ELF-1 (cell line): Measurements from ENCODE around the gene VTCN1.
A peak's percentile ranks its signal among the peaks of the same experiment; 100 is the strongest.
"Not testable (repeated sequence)": the region's sequence is repeated elsewhere in the genome, so short reads cannot be mapped to it uniquely, and the experiment has no call there.

ENCODE experiments used
- DNase-seq: peaks from one replicate; pipeline ENCODE4 v3.0.0-alpha.2; 2016; ENCODE audit warnings: low read depth, low spot score

The VTCN1 gene

GRCh38 chr1:117123274-117123673 is 87.5 kb downstream of the VTCN1 start:
- DNase-seq: no peak

- DNase-seq: no peak
These were observed 88.2 kb downstream of the VTCN1 start for GRCh38 chr1:117122330-117123025.

GRCh38 chr1:117121589-117122329 is 89.0 kb downstream of the VTCN1 start, which contains the start of gene TRIM45:
Gene TRIM45, minus strand, starts transcription at chr1:117121749. Its CDS starts 548 bp downstream, at chr1:117121201.
- DNase-seq: peak; percentile 98

- DNase-seq: peak; percentile 54
These were observed 89.7 kb downstream of the VTCN1 start for GRCh38 chr1:117120774-117121588.

GRCh38 chr1:117119144-117119543 is 91.6 kb downstream of the VTCN1 start:
- DNase-seq: not testable (repeated sequence)

- DNase-seq: no peak
These were observed 92.6 kb downstream of the VTCN1 start for GRCh38 chr1:117118137-117118536.

GRCh38 chr1:117117697-117118096 is 93.0 kb downstream of the VTCN1 start:
- no peak for DNase-seq

GRCh38 chr1:117116784-117117130 is 94.0 kb downstream of the VTCN1 start:
- DNase-seq: no peak

GRCh38 chr1:117116090-117116783 is 94.5 kb downstream of the VTCN1 start:
- DNase-seq: no peak

GRCh38 chr1:117114877-117115276 is 95.8 kb downstream of the VTCN1 start:
- DNase-seq: no peak

- no peak for DNase-seq
These were observed 97.5 kb downstream of the VTCN1 start for GRCh38 chr1:117113199-117113598.

GRCh38 chr1:117112047-117112717 is 98.5 kb downstream of the VTCN1 start:
- DNase-seq: no peak

GRCh38 chr1:117110774-117111173 is 100.0 kb downstream of the VTCN1 start:
- no peak for DNase-seq

- no peak for DNase-seq
These were observed 103.4 kb downstream of the VTCN1 start for GRCh38 chr1:117107364-117107763.

GRCh38 chr1:117106478-117106877 is 104.2 kb downstream of the VTCN1 start:
- DNase-seq: no peak

- DNase-seq: no peak
These were observed 105.0 kb downstream of the VTCN1 start for GRCh38 chr1:117105722-117106121.

GRCh38 chr1:117104986-117105385 is 105.7 kb downstream of the VTCN1 start:
- DNase-seq: no peak

- DNase-seq: not testable (repeated sequence)
These were observed 108.9 kb downstream of the VTCN1 start for GRCh38 chr1:117101858-117102257.

GRCh38 chr1:117101334-117101733 is 109.4 kb downstream of the VTCN1 start:
- no peak for DNase-seq

GRCh38 chr1:117098287-117098890 is 112.3 kb downstream of the VTCN1 start:
- no peak for DNase-seq

GRCh38 chr1:117097443-117097842 is 113.3 kb downstream of the VTCN1 start:
- no peak for DNase-seq
